ENCODE data around the gene NUBPL.
"Not testable (repeated sequence)": the region's sequence is repeated elsewhere in the genome, so short reads cannot be mapped to it uniquely, and the experiment has no call there.

Gene NUBPL

DNA sequence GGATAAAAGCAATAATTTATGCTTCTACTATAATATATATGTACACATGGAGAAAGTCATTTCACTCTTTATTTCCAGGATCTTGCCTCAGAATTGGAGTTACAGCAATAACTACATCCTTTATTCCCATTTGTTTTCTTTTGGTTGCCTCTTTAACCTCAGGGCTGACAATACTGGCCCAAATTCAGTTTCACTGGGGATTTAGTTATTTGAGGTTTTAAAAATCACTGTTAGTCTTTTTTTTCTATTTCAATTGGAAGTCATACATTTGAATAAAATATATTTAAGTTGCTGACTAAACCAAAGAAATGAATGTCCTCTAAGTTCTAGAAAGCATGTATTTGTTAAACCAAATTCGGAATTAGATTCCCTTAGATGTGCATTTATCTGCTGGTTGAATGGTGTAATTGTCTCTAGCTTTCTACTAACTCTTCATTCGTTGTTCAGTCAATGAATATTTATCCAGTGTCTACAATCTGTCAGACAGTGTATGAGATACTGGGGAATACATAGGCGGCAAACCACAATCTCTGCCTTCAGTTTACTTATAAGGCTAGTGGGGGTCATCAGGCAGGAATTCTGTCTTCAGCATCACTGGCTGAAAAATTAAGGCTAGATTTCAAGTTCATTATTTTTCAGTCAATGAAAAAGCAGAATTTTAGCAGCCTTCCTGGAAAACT, 325.1 kb downstream of the NUBPL start:
- H4K20me1 ChIP-seq (ENCODE audit: control insufficient read depth, insufficient read depth, low read depth, low read length): no peaks in the 10 kb centered on the region
- TF ChIP-seq, protein P1, sequence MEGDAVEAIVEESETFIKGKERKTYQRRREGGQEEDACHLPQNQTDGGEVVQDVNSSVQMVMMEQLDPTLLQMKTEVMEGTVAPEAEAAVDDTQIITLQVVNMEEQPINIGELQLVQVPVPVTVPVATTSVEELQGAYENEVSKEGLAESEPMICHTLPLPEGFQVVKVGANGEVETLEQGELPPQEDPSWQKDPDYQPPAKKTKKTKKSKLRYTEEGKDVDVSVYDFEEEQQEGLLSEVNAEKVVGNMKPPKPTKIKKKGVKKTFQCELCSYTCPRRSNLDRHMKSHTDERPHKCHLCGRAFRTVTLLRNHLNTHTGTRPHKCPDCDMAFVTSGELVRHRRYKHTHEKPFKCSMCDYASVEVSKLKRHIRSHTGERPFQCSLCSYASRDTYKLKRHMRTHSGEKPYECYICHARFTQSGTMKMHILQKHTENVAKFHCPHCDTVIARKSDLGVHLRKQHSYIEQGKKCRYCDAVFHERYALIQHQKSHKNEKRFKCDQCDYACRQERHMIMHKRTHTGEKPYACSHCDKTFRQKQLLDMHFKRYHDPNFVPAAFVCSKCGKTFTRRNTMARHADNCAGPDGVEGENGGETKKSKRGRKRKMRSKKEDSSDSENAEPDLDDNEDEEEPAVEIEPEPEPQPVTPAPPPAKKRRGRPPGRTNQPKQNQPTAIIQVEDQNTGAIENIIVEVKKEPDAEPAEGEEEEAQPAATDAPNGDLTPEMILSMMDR (IDR thresholded peaks at IDR 0.05; ENCODE audit: low read depth, low read length, poor library complexity, severe bottlenecking): no peak
- TF ChIP-seq EZH2phosphoT487 (IDR thresholded peaks at IDR 0.05; ENCODE audit: borderline replicate concordance, low read length): no peak
- H3K36me3 ChIP-seq (ENCODE audit: control insufficient read depth, low read length): no peaks in the 10 kb centered on the region
- H3K4me2 ChIP-seq (ENCODE audit: low read length): no peak overlapping the region
- H3K9me3 ChIP-seq (ENCODE audit: control insufficient read depth, insufficient read depth, low read length): no peaks in the 10 kb centered on the region
- H3K4me3 ChIP-seq (ENCODE audit: low read length): no peak overlapping the region
- H3K27ac ChIP-seq (ENCODE audit: low read depth, low read length): no peak overlapping the region
- H3K4me1 ChIP-seq (ENCODE audit: control insufficient read depth, low read length): no peaks in the 10 kb centered on the region
- no peaks in the 10 kb centered on the region for H3K79me2 ChIP-seq (ENCODE audit: control insufficient read depth, low read length)
- H3K27me3 ChIP-seq (ENCODE audit: control insufficient read depth, low read length): no peaks in the 10 kb centered on the region
- no peaks in the 10 kb centered on the region for H3F3A ChIP-seq (ENCODE audit: control insufficient read depth, insufficient read depth)
- no peaks in the 10 kb centered on the region for H3K9me2 ChIP-seq (replicated peaks; ENCODE audit: control insufficient read depth, low read length)

DNA sequence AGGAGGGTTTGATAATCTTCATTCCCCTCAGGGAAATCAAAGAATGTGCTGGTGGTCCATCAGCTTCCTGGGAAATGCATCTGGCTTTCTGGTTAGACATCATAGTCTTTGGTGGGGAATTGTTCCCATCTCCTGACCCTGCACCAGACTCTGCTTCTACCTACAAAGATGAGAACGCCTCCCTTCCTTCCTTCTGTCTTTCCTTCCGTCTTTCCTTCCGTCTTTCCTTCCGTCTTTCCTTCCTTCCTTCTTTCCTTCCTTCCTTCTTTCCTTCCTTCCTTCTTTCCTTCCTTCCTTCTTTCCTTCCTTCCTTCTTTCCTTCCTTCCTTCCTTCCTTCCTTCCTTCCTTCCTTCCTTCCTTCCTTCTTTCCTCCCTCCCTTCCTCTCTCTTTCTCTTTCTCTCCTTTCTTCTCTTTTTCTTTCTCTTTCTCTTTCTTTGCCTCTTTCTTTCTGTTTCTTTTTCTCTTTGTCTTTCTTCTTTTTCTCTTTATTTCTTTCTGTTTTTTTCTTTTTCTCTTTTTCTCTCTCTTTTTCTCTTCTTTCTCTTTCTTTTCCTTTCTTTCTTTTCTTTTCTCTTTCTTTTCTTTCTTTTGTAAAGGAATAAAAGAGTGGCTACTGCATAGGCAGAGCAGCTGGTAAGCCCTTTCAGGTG, 326.9 kb downstream of the NUBPL start:
- no peaks in the 10 kb centered on the region for H3K36me3 ChIP-seq (ENCODE audit: control insufficient read depth, low read length)
- no peaks in the 10 kb centered on the region for H4K20me1 ChIP-seq (ENCODE audit: control insufficient read depth, insufficient read depth, low read depth, low read length)
- no peak for TF ChIP-seq EZH2phosphoT487 (IDR thresholded peaks at IDR 0.05; ENCODE audit: borderline replicate concordance, low read length)
- TF ChIP-seq, protein P1 (IDR thresholded peaks at IDR 0.05; ENCODE audit: low read depth, low read length, poor library complexity, severe bottlenecking): no peak

DNA sequence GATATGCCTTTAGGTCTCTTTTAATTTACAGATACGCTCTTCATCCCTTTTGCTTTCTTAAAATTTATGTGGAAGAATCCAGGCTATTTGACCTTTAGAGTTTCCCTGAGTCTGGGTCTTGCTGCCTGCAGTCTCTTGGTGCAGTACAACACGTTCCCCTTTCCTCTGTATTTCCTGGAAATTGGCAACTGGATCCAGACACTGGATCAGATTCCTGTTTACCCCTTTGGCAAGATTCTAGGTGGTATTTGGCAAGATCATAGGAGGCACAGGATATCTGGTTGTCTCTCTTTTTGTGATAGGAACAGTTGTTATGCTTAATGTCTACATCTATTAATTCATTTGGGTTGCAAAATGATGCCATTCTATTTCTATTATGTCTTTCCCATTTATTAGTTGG, 328.1 kb downstream of the NUBPL start:
- Histone ChIP-seq H3K4me1 (ENCODE audit: control insufficient read depth, low read length) (no peaks in the 10 kb centered on the region), H3F3A (ENCODE audit: control insufficient read depth, insufficient read depth) (no peaks in the 10 kb centered on the region), H3K4me2 (ENCODE audit: low read length) (no peak overlapping the region), H3K79me2 (ENCODE audit: control insufficient read depth, low read length) (no peaks in the 10 kb centered on the region), H3K9me2 (replicated peaks; ENCODE audit: control insufficient read depth, low read length) (no peaks in the 10 kb centered on the region), H3K4me3 (ENCODE audit: low read length) (no peak overlapping the region), H3K27ac (ENCODE audit: low read depth, low read length) (no peak overlapping the region), H3K36me3 (ENCODE audit: control insufficient read depth, low read length) (no peaks in the 10 kb centered on the region), H3K9me3 (ENCODE audit: control insufficient read depth, insufficient read depth, low read length) (no peaks in the 10 kb centered on the region), H3K27me3 (ENCODE audit: control insufficient read depth, low read length) (no peaks in the 10 kb centered on the region), H4K20me1 (ENCODE audit: control insufficient read depth, insufficient read depth, low read depth, low read length) (no peaks in the 10 kb centered on the region)
- TF ChIP-seq, protein P1 (IDR thresholded peaks at IDR 0.05; ENCODE audit: low read depth, low read length, poor library complexity, severe bottlenecking): no peak
- TF ChIP-seq EZH2phosphoT487 (IDR thresholded peaks at IDR 0.05; ENCODE audit: borderline replicate concordance, low read length): no peak

More for the DNA sequence above, 326.9 kb downstream of the NUBPL start:
- H3K9me2 ChIP-seq (replicated peaks; ENCODE audit: control insufficient read depth, low read length): no peaks in the 10 kb centered on the region
- H3K4me3 ChIP-seq (ENCODE audit: low read length): no peak overlapping the region
- H3K27me3 ChIP-seq (ENCODE audit: control insufficient read depth, low read length): no peaks in the 10 kb centered on the region
- no peaks in the 10 kb centered on the region for H3F3A ChIP-seq (ENCODE audit: control insufficient read depth, insufficient read depth)
- H3K27ac ChIP-seq (ENCODE audit: low read depth, low read length): no peak overlapping the region
- H3K4me1 ChIP-seq (ENCODE audit: control insufficient read depth, low read length): no peaks in the 10 kb centered on the region
- no peaks in the 10 kb centered on the region for H3K79me2 ChIP-seq (ENCODE audit: control insufficient read depth, low read length)
- H3K4me2 ChIP-seq (ENCODE audit: low read length): no peak overlapping the region
- no peaks in the 10 kb centered on the region for H3K9me3 ChIP-seq (ENCODE audit: control insufficient read depth, insufficient read depth, low read length)

DNA sequence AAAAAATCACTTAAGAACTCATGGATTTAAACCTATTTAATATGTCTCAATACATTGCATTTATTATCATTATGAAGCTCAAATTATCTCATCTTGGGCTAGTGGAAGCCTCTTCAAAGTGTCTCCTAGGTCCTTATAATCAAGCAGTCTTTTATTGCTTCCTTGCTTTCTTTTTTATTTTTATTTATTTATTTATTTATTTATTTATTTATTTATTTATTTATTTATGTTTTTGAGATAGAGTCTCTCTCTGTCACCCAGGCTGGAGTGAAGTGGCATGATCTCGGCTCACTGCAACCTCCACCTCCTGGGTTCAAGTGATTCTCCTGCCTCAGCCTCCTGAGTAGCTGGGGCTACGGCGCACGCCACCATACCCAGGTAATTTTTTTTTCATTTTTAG, 329.0 kb downstream of the NUBPL start:
- H3K9me2 ChIP-seq (replicated peaks; ENCODE audit: control insufficient read depth, low read length): not testable (repeated sequence)

More for the DNA sequence above, 329.0 kb downstream of the NUBPL start:
- H3K79me2 ChIP-seq (ENCODE audit: control insufficient read depth, low read length); H3K9me3 ChIP-seq (ENCODE audit: control insufficient read depth, insufficient read depth, low read length); H3F3A ChIP-seq (ENCODE audit: control insufficient read depth, insufficient read depth); H3K27me3 ChIP-seq (ENCODE audit: control insufficient read depth, low read length); H4K20me1 ChIP-seq (ENCODE audit: control insufficient read depth, insufficient read depth, low read depth, low read length); H3K36me3 ChIP-seq (ENCODE audit: control insufficient read depth, low read length); H3K4me3 ChIP-seq (ENCODE audit: low read length); H3K4me1 ChIP-seq (ENCODE audit: control insufficient read depth, low read length); H3K27ac ChIP-seq (ENCODE audit: low read depth, low read length); H3K4me2 ChIP-seq (ENCODE audit: low read length): not testable (repeated sequence)

Data from DOHH2 (cell line).